LNCaP clone FGC (cell line): ENCODE results near the gene EPB41.
"Not testable (repeated sequence)": the region's sequence is repeated elsewhere in the genome, so short reads cannot be mapped to it uniquely, and the experiment has no call there.

Experiments
- DNase-seq: peaks from one replicate; pipeline ENCODE4 v3.0.0-alpha.2; 2011; ENCODE audit warnings: low read depth
- H3K4me3 ChIP-seq: 2 replicates; pipeline ENCODE4 v1.5.1; 2011; ENCODE audit warnings: mild to moderate bottlenecking, low read depth, low read length, control low read depth
- CTCF ChIP-seq: IDR thresholded peaks from 2 replicates; pipeline ENCODE4 v1.5.1; 2012; ENCODE audit warnings: mild to moderate bottlenecking; ENCODE audit not compliant: control insufficient read depth, insufficient read depth; ENCODE audit errors: extremely low read depth

EPB41 gene

GRCh38 chr1:28956038-28956464, 41.7 kb downstream of the EPB41 start:
- peak; percentile 47 for DNase-seq
- H3K4me3 ChIP-seq: no peak overlapping the region
- no peak for TF ChIP-seq CTCF

GRCh38 chr1:28962114-28962831, 47.9 kb downstream of the EPB41 start:
- not testable (repeated sequence) for DNase-seq, H3K4me3 ChIP-seq

GRCh38 chr1:28965271-28965870, 51.0 kb downstream of the EPB41 start:
- DNase-seq: no peak
- H3K4me3 ChIP-seq: no peak overlapping the region
- TF ChIP-seq CTCF: no peak

- H3K4me3 ChIP-seq: no peak overlapping the region
- TF ChIP-seq CTCF: no peak
- DNase-seq: no peak
Observed at GRCh38 chr1:28966617-28967016, 52.2 kb downstream of the EPB41 start.

- TF ChIP-seq CTCF: no peak
- H3K4me3 ChIP-seq: no peak overlapping the region
- no peak for DNase-seq
Observed at GRCh38 chr1:28971980-28972771, 57.8 kb downstream of the EPB41 start.

GRCh38 chr1:28973596-28974421, 59.4 kb downstream of the EPB41 start:
- TF ChIP-seq CTCF: no peak
- H3K4me3 ChIP-seq: no peak overlapping the region
- DNase-seq: no peak
